ENCODE results near the gene LSAMP.

LSAMP gene

DNA sequence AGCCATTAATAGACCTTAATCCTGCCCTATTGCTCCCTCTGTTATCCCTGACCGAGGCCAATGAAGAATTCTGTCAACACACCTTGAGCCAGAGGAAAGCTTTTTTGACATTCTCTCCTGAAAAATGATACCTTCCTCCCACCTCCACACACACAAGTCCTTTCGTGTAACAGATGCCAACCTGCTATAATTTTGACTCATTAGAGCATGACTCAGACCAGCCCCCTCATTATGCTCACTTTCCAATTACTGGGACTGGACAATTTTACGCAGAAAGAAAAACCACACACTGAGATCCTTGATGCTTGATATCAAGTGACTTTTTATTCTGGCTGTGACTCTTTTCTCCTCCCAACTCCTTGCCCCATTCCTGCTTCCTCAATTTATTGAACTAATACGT, 50.9 kb downstream of the LSAMP start:
- DNase-seq (ENCODE audit: low read depth): no peak
- H3K4me3 ChIP-seq (ENCODE audit: control insufficient read depth, low read depth, low read length): no peak overlapping the region
- TF ChIP-seq, protein P1, sequence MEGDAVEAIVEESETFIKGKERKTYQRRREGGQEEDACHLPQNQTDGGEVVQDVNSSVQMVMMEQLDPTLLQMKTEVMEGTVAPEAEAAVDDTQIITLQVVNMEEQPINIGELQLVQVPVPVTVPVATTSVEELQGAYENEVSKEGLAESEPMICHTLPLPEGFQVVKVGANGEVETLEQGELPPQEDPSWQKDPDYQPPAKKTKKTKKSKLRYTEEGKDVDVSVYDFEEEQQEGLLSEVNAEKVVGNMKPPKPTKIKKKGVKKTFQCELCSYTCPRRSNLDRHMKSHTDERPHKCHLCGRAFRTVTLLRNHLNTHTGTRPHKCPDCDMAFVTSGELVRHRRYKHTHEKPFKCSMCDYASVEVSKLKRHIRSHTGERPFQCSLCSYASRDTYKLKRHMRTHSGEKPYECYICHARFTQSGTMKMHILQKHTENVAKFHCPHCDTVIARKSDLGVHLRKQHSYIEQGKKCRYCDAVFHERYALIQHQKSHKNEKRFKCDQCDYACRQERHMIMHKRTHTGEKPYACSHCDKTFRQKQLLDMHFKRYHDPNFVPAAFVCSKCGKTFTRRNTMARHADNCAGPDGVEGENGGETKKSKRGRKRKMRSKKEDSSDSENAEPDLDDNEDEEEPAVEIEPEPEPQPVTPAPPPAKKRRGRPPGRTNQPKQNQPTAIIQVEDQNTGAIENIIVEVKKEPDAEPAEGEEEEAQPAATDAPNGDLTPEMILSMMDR (IDR thresholded peaks at IDR 0.05; ENCODE audit: control insufficient read depth, insufficient read depth, low read depth, low read length, missing control alignments): no peak

- DNase-seq (ENCODE audit: low read depth): no peak
- H3K4me3 ChIP-seq (ENCODE audit: control insufficient read depth, low read depth, low read length): no peak overlapping the region
- TF ChIP-seq, protein P1 (IDR thresholded peaks at IDR 0.05; ENCODE audit: control insufficient read depth, insufficient read depth, low read depth, low read length, missing control alignments): no peak
Observed at GRCh38 chr3:116393199-116393598, 52.1 kb downstream of the LSAMP start.

DNA sequence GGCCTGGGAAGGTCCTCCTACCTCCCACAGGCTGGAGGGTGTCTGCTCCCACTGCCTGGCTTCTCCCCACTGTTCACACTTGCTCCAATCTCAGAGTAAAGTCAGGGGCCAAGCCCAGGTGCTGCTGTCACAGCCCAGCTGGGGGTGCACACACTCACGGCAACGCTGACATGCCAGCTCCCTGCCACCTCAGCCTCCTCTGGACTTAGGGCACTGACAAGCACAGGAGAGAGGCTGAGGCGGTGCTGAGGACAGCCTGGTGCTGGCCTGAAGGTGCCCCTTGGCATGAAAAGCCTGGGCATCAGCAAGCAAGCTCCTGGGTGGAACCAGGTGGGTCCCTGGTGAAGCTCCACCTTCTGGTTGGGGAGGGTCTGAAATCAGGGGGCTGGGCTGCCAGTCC, 53.0 kb downstream of the LSAMP start:
- TF ChIP-seq, protein P1 (IDR thresholded peaks at IDR 0.05; ENCODE audit: control insufficient read depth, insufficient read depth, low read depth, low read length, missing control alignments): no peak
- no peak for DNase-seq (ENCODE audit: low read depth)
- no peak overlapping the region for H3K4me3 ChIP-seq (ENCODE audit: control insufficient read depth, low read depth, low read length)

DNA sequence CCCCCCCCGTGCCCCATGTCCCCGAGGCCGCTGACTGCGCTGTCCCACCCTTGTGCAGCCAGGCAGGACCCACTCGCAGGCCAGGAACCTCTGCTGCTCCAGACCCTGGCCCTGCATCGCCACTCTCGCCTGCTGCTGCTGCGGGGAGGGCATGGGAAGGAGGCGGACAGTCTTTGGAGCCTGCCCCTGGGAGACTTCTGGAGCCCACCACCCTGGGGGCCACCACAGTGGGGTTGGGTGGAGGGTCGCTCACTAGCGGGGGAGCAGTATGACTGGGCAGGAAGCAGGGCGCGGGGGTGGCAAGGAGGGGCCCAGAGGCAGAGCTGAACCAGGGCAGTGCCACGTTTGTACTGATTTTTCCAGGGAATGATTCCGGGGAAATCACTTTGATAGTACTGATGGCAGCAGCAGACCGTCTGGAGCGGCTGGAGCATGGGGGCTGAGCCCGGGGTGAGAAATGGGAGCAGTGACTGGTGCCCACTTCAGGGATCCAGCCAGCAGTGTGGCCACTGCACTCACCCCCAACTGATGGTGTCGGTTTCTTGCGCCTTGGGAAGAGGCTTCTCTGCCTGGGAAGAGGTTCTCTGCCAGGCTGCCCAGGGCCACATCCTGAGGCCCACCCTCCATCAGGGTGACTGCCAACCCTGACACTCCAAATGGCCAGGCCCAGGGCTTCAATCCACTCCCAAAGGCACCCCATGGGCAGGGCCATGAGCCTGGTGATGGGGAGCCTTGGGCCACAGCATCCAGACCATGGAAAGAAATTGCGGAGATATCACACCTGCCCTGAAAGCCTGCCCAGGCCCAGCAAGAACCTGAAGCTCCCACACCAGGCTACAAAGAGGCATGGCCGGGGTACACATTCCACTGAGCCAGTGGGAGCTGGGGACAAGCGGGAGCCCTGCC, 53.7 kb downstream of the LSAMP start:
- no peak overlapping the region for H3K4me3 ChIP-seq (ENCODE audit: control insufficient read depth, low read depth, low read length)
- TF ChIP-seq, protein P1 (IDR thresholded peaks at IDR 0.05; ENCODE audit: control insufficient read depth, insufficient read depth, low read depth, low read length, missing control alignments): no peak
- no peak for DNase-seq (ENCODE audit: low read depth)

- DNase-seq (ENCODE audit: low read depth): no peak
- H3K4me3 ChIP-seq (ENCODE audit: control insufficient read depth, low read depth, low read length): no peak overlapping the region
- TF ChIP-seq, protein P1 (IDR thresholded peaks at IDR 0.05; ENCODE audit: control insufficient read depth, insufficient read depth, low read depth, low read length, missing control alignments): no peak
Observed at GRCh38 chr3:116390318-116390717, 55.0 kb downstream of the LSAMP start.

DNA sequence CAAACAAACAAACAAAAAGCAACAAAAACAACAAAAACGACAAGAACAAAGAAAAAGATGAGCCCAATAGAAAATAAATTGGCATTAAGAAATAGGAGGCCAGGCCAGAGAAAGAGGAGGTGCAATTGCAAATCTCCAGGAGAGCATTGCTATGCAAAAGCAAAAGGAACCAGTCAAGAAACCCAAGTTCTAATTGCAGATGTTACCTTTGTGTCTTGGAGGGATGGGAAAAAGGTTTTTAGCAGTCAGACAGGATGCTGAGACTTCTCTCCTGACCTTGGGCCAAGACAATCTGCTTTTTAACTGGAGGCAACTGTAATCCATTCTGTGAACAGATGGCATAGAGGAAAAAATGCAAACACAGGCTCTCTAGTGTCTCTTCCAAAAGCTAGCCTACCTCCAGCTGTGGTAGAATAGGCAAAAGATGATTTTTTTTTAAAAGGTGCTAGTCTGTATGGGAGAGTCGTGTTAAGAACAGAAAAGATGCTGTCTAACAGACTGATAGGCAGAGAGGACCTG, 56.4 kb downstream of the LSAMP start:
- no peak for DNase-seq (ENCODE audit: low read depth)
- H3K4me3 ChIP-seq (ENCODE audit: control insufficient read depth, low read depth, low read length): no peak overlapping the region
- TF ChIP-seq, protein P1 (IDR thresholded peaks at IDR 0.05; ENCODE audit: control insufficient read depth, insufficient read depth, low read depth, low read length, missing control alignments): no peak
